WERI-Rb-1 (cell line): ENCODE results near the gene NDUFAF4.

Experiments used
- DNase-seq: peaks from one replicate; pipeline ENCODE4 v3.0.0-alpha.2; 2020
- H3K27ac ChIP-seq: fragments of 250-450 bp; sonication (Bioruptor Pico); 2 replicates; pipeline ENCODE4 v1.5.1; 2020; ENCODE audit warnings: mild to moderate bottlenecking, moderate library complexity
- H3K27me3 ChIP-seq: fragments of 250-450 bp; sonication (Bioruptor Pico); 2 replicates; pipeline ENCODE4 v1.5.1; 2021; ENCODE audit warnings: mild to moderate bottlenecking, low read depth, moderate library complexity; ENCODE audit not compliant: insufficient read depth, severe bottlenecking
- H3K36me3 ChIP-seq: fragments of 250-450 bp; sonication (Bioruptor Pico); 2 replicates; pipeline ENCODE4 v1.5.1; 2020; ENCODE audit warnings: mild to moderate bottlenecking, moderate library complexity
- H3K4me3 ChIP-seq: 2 replicates; pipeline ENCODE4 v1.5.1; 2011; ENCODE audit warnings: low read depth, mild to moderate bottlenecking, control low read depth, low read length
- H3K9me3 ChIP-seq: fragments of 250-450 bp; sonication (Bioruptor Pico); 2 replicates; pipeline ENCODE4 v1.5.1; 2021; ENCODE audit warnings: mild to moderate bottlenecking, moderate library complexity; ENCODE audit not compliant: severe bottlenecking
- TF ChIP-seq, protein P1 (sequence below): IDR thresholded peaks from 2 replicates; pipeline ENCODE4 v1.5.1; 2011; ENCODE audit warnings: low read depth, mild to moderate bottlenecking, control low read depth, inconsistent platforms, low read length

NDUFAF4 gene

GRCh38 chr6:96876886-96877545, 20.7 kb downstream of the NDUFAF4 start:
- TF ChIP-seq, protein P1, sequence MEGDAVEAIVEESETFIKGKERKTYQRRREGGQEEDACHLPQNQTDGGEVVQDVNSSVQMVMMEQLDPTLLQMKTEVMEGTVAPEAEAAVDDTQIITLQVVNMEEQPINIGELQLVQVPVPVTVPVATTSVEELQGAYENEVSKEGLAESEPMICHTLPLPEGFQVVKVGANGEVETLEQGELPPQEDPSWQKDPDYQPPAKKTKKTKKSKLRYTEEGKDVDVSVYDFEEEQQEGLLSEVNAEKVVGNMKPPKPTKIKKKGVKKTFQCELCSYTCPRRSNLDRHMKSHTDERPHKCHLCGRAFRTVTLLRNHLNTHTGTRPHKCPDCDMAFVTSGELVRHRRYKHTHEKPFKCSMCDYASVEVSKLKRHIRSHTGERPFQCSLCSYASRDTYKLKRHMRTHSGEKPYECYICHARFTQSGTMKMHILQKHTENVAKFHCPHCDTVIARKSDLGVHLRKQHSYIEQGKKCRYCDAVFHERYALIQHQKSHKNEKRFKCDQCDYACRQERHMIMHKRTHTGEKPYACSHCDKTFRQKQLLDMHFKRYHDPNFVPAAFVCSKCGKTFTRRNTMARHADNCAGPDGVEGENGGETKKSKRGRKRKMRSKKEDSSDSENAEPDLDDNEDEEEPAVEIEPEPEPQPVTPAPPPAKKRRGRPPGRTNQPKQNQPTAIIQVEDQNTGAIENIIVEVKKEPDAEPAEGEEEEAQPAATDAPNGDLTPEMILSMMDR, result no peak
- Histone ChIP-seq H3K4me3 (no peak overlapping the region), H3K27ac (no peak overlapping the region), H3K27me3 (no peaks in the 10 kb centered on the region), H3K36me3 (no peaks in the 10 kb centered on the region), H3K9me3 (no peaks in the 10 kb centered on the region)
- no peak for DNase-seq

- Histone ChIP-seq H3K36me3 (no peaks in the 10 kb centered on the region), H3K9me3 (no peaks in the 10 kb centered on the region), H3K4me3 (no peak overlapping the region), H3K27me3 (no peaks in the 10 kb centered on the region), H3K27ac (no peak overlapping the region)
- no peak for DNase-seq
- TF ChIP-seq, protein P1, result no peak
Measured at GRCh38 chr6:96872976-96873375, 24.7 kb downstream of the NDUFAF4 start.

DNA sequence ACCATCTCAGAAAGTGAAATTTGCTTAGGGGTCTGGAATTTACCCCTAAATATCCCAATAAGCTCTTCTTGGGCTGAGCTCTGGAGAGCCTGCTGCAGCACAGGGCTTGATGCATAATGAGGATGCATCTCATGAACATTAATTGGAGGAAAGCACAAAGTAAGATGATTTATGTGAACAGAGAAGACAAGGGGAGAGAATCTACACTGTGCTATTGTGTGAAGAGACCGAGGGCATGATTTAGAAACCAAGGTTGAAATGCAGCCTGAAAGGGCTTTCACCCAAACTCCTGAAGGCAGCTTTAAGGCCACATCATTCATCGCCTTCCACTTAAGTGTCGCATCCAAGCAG, 32.7 kb downstream of the NDUFAF4 start:
- TF ChIP-seq, protein P1, result no peak

DNA sequence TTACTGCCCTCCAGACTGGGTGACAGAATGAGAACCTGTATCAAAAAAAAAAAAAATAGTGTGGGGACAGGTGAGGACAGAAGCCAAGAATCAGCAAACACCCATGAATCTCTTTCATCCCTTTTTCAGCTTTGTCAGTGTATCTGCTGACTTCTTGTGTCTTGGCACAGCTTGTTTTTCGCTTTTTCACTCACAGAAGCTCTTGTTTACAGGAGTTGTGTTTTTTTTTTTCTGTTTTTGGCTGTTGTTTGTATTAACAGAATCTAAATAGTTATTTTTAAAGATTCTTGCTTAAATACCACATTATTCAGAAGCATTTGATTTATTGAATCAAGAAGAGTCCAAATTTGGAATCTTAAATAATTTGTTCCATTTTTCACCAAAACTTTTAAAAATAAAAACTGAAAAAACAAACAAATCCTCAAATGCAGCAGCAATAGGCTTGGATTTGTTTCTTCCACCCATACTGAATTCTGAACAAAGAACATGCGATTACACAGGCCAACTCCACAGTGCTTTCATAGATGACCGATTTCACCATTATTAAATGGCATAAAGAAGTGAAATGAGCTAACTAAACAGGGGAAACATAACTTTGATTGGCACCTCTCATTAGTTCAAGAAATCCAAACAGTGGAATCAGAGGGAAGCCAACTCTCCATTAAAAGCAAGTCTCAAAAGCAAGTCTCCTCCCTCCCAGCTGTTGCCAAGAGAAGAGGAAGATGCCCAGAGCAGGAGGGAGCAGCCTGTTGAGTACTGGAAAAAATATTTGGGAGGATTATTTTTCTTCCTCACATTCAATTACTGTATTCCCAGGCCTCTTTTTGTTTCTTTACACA, 33.3 kb downstream of the NDUFAF4 start:
- Histone ChIP-seq H3K9me3 (peaks cover 2% of the 10 kb centered on the region), H3K4me3 (no peak overlapping the region), H3K27me3 (no peaks in the 10 kb centered on the region), H3K27ac (no peak overlapping the region), H3K36me3 (no peaks in the 10 kb centered on the region)
- TF ChIP-seq, protein P1, result no peak
- no peak for DNase-seq

More for the DNA sequence above, 32.7 kb downstream of the NDUFAF4 start:
- H3K9me3 ChIP-seq, result peaks cover 2% of the 10 kb centered on the region
- H3K27me3 ChIP-seq, result no peaks in the 10 kb centered on the region
- DNase-seq, result no peak
- H3K36me3 ChIP-seq, result no peaks in the 10 kb centered on the region
- H3K27ac ChIP-seq, result no peak overlapping the region
- H3K4me3 ChIP-seq, result no peak overlapping the region

- Histone ChIP-seq H3K9me3 (peaks cover 2% of the 10 kb centered on the region), H3K4me3 (no peak overlapping the region), H3K36me3 (no peaks in the 10 kb centered on the region), H3K27ac (no peak overlapping the region), H3K27me3 (no peaks in the 10 kb centered on the region)
- no peak for DNase-seq
- TF ChIP-seq, protein P1, result no peak
Measured at GRCh38 chr6:96862560-96862959, 35.1 kb downstream of the NDUFAF4 start.
